CD4-positive, alpha-beta T cell treated with Interleukin-15 for 4 hours (primary cell): ENCODE measurements around the gene TRIM44.
"Not testable (repeated sequence)": the region's sequence is repeated elsewhere in the genome, so short reads cannot be mapped to it uniquely, and the experiment has no call there.

Experiments
- DNase-seq: peaks from one replicate; pipeline ENCODE4 v3.0.0-alpha.2; 2020; ENCODE audit warnings: low spot score

TRIM44 gene

DNA sequence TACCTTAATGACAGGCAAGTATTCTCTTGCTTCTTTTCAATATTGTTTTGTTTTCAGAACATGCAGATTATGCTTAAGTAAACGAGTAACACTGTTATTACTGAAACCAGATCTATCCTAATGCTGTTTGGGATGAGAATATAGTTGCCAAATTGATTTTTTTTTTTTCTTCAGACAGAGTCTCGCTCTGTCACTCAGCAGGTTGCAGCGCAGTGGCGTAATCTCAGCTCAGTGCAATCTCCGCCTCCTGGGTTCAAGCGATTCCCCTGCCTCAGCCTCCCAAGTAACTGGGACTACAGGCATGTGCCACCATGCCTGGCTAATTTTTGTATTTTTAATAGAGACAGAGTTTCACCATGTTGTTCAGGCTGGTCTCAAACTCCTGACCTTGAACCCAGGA, 91.0 kb downstream of the TRIM44 start:
- not testable (repeated sequence) for DNase-seq

GRCh38 chr11:35759951-35760350, 97.4 kb downstream of the TRIM44 start:
- not testable (repeated sequence) for DNase-seq

DNA sequence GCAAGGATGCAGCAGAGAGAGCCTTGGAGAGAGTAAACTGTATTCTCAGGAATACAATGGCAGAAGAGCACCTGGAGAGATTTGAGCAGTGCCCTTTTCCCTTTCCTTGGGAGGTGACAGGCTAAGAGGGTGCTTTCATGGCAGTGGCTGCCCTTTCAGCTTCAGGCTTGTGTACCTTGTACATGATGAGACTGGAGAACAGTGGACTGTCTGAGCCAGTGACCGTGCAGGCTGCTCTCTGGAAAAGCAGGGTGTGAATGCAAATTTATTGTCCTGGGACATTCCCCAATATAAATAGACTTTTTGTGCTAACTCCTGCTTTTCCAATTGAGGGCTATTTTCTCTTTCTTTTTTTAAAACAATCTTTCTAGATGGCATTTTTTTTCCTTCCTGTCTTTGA, 99.3 kb downstream of the TRIM44 start:
- no peak for DNase-seq

DNA sequence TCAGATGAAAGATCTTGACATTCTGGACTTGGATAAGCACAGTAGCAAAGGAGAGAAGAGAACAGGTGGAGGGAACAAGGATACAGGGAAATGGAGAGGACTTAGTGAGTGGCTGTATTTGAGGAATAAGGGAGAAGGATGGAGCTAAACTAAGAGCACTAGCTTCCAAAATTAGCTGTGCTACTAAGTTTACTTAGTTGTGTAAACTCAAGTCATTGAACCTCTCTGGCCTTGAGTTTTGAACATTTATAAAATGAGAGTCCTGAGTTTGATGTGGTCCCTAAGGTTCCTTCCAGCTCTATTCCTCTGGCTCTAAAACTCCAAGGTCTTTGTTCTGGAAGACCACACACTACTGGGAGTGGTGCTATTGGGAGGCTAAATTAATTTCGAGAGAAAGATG, 100.7 kb downstream of the TRIM44 start:
- no peak for DNase-seq

DNA sequence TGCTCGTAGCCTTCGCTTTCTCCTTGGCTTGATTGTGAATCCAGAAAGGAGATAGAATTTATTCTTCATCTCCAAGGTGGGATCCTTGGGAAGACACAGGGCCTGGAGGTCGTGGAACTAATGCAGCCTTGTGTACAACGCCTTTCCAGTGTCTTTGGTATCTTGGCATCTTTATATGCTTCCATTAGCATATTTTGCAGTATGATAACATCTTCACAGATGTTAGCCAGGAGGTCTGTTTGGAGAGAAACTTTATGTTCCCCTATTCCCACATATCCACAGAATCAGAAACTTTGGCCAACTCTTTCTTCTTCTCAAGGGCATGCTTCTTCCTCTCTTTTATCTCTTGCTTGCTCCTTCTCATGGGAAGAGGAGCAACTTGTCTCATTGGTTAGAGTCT, 101.2 kb downstream of the TRIM44 start:
- no peak for DNase-seq

DNA sequence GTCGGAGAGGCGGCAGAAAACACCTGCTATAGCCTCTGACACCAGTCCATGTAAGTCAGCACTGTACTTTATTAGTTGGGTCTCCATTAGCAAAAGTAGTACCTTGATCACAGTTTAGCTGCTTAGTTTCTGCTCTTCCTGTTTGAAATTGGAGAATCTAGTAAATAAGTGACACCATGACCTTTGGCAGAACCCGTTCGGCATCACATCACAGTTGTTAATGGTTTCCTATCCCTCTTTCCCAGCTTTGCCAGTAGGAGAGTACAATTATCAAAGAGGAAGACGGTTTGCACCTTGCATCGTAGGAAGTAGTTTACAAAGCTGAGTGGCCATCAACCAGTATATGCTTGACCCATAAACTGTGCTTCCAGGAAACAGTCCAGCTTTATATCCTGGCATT, 101.8 kb downstream of the TRIM44 start:
- DNase-seq: no peak

DNA sequence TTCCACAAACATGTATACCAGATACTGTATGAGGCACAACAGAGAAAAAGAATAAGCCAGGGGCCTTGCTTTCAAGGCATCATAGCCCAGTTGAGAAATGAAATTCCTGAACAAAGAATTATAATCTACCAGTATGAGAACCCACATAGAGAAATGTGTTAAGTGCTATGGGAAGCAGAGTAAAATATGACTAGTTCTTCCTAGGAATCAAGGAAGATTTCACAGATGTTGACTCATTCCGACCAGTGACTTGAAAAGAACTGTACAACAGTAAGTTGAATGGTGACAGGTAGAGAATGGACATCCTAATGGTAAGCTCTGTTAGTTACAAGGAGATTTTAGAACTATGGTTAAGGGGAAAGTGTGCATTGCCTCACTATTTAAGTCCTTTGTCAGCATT, 102.6 kb downstream of the TRIM44 start:
- DNase-seq: no peak

DNA sequence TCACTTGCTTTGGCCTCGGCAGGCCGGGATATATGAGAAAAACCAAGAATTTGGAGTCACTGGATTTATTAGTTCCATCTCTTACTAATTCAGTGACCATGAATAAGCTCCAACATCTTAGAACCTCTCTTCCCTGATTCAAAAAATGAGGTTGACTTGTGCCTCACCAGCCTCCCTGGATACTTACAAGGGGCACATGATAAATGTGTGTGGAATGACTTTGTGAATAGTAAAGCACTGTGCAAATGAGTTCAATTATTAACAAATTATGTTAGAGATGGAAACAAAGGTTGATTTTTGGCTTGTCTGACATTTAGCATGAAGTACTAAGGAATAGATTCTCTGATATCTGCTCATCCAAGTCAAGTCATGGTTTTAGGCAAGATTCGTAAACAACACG, 104.1 kb downstream of the TRIM44 start:
- DNase-seq: no peak

DNA sequence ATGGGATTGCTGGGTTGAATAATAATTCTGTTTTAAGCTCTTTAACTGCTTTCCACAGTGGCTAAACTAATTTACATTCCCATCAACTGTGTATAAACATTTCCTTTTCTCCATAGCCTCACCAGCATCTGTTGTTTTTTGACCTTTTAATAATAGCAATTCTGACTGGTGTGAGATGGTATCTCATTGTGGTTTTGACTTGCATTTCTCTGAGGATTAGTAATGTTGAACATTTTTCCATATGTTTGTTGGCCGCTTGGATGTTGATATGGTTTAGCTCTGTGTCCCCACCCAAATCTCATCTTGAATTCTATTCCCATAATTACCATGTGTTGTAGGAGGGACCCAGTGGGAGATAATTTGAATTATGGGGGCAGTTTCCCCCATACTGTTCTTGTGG, 107.8 kb downstream of the TRIM44 start:
- DNase-seq: not testable (repeated sequence)

- no peak for DNase-seq
These were observed 109.1 kb downstream of the TRIM44 start for GRCh38 chr11:35771722-35772121.

- DNase-seq: not testable (repeated sequence)
These were observed 114.7 kb downstream of the TRIM44 start for GRCh38 chr11:35777241-35777640.

GRCh38 chr11:35778943-35779342, 116.4 kb downstream of the TRIM44 start:
- DNase-seq: not testable (repeated sequence)

- DNase-seq: no peak
These were observed 116.8 kb downstream of the TRIM44 start for GRCh38 chr11:35779409-35779808.

- DNase-seq: no peak
These were observed 118.6 kb downstream of the TRIM44 start for GRCh38 chr11:35780951-35781860.

DNA sequence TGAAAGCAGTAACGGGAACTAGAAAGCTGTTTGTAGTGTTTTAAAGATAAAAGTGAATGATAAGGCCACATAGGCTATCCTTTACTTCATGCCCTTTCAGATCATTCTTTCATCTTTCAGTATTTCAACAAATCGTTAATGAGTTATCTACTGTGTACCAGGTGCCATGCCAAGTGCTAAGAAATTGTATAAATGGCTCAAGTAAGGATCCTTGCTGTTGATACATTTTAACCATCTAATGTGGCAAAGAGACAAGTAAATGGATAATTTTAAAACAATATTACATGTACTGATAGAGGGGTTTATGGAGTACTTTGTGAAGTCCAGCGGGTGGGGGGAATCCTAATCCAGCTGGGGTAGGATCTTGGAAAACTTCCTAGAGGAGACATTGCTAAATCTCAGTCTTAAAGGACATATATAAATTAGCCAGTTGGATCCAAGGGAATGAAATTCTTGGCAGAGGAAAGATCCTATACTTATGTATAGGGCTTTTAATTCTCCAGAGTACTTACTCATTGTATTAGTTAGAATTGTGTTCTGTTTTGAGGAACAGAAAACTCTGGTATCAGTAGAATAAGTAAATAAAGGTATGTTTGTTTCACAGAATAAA, 119.4 kb downstream of the TRIM44 start:
- DNase-seq: no peak

DNA sequence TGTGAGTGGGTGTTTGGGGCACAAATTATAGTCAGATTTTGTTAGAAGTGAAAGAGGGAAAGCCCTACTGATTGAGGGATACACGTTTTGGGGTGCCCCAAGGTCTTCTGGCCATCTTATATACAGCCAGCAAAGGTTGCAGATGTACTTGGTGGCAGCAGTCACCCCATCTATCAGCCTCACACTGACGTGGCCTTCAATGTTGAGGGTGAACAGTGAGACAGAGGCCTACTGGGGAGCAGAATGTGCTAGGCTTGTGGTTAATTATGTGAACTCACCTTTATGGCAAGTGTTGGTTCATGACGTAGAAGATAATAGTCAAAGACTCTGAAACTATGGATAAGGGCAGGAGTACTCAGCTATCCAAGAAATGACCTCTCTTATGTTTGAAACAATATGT, 121.2 kb downstream of the TRIM44 start:
- no peak for DNase-seq

GRCh38 chr11:35784699-35785098, 122.1 kb downstream of the TRIM44 start:
- DNase-seq: no peak

GRCh38 chr11:35785287-35786167, 123.0 kb downstream of the TRIM44 start:
- no peak for DNase-seq

- DNase-seq: no peak
These were observed 123.6 kb downstream of the TRIM44 start for GRCh38 chr11:35786188-35786587.

- no peak for DNase-seq
These were observed 124.5 kb downstream of the TRIM44 start for GRCh38 chr11:35787013-35787504.

DNA sequence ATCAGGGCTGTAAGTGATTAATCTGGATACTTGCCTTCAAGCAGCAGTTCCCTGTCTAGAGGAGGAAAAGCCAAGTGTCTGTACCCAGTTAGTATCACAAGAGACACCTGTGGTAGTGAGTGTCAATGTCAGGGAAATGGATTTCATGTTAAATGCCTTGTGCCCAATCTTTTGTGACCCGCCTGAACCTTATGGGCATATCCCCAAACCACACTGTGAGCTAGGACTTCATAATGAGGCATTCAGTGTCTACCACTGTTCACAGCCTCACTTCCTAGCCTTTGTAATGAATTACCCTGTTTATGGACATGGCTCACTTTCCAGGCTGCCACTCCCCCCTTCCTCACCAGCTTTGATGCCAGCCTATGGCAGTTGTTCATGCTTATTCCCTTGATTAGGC, 125.1 kb downstream of the TRIM44 start:
- DNase-seq: no peak
